Activated B cell treated with CpG ODN at 0.5 μM for 24 hours (primary cell): Measurements from ENCODE around the gene ITSN1. TPM values are rescaled to one million over a fixed set of nuclear protein-coding genes. Genes with fewer than 3 reads are reported as not detected.

Experiments
- ATAC-seq: fragments of 200-7000 bp; cut with Tn5 transposase; one replicate; pipeline ENCODE4 v1.10.0; 2021; ENCODE audit warnings: low read depth, mild to moderate bottlenecking, moderate library complexity
- CTCF ChIA-PET: fragments of 350-600 bp; sonication (Branson Sonifier 250); formaldehyde crosslinking; loops from one replicate; lab custom pipeline; 2021; ENCODE audit warnings: antibody characterized with exemption; lab: Charles Lee
- POLR2A ChIA-PET: fragments of 350-600 bp; sonication (Branson Sonifier 250); formaldehyde crosslinking; loops from one replicate; lab custom pipeline; 2021; ENCODE audit warnings: antibody characterized with exemption; lab: Charles Lee
- DNase-seq: peaks from one replicate; pipeline ENCODE4 v3.0.0; 2022
- H3K27ac Mint-ChIP-seq: one replicate; pipeline ENCODE4 v1.8.0; 2020; ENCODE audit warnings: mixed read lengths
- H3K27me3 Mint-ChIP-seq: one replicate; pipeline ENCODE4 v1.8.0; 2021; ENCODE audit warnings: mixed read lengths
- H3K36me3 Mint-ChIP-seq: one replicate; pipeline ENCODE4 v1.8.0; 2021; ENCODE audit warnings: low read depth, mixed read lengths
- H3K4me1 Mint-ChIP-seq: one replicate; pipeline ENCODE4 v1.8.0; 2021; ENCODE audit warnings: mixed read lengths
- H3K4me3 Mint-ChIP-seq: one replicate; pipeline ENCODE4 v1.8.0; 2020; ENCODE audit warnings: mild to moderate bottlenecking, mixed read lengths
- H3K9me3 Mint-ChIP-seq: one replicate; pipeline ENCODE4 v1.8.0; 2020; ENCODE audit warnings: mixed read lengths
- intact Hi-C: fragments of 100-400 bp; cut with micrococcal nuclease; formaldehyde crosslinking; loops from one replicate; pipeline ENCODE4 v1.15.1; 2024
- total RNA-seq: library from RNA; stranded (reverse); gene quantifications from 2 replicates; pipeline ENCODE4 v1.2.3, GENCODE V29; 2022
- TF ChIP-seq, protein P1 (sequence below): fragments of 200-600 bp; IDR thresholded peaks from one replicate; pipeline ENCODE4 v1.8.0; 2022; ENCODE audit warnings: antibody characterized with exemption, mild to moderate bottlenecking

ITSN1 gene
- total RNA-seq, 1 donor from 2014 or later, result 2.9 TPM

GRCh38 chr21:33895356-33895755, 253.1 kb downstream of the ITSN1 start:
- Mint-ChIP-seq H3K27ac (no peak overlapping the region), H3K9me3 (no peaks in the 10 kb centered on the region), H3K36me3 (peaks cover 4% of the 10 kb centered on the region), H3K27me3 (peaks cover 7% of the 10 kb centered on the region), H3K4me3 (no peak overlapping the region), H3K4me1 (peaks cover 7% of the 10 kb centered on the region)
- ChIA-PET CTCF (no interaction called here), POLR2A (no interaction called here)
- intact Hi-C loops, result loop anchor here (10.0 kb wide), 1 partner anchor 1241 kb away; no protein-coding TSS in a partner anchor
- TF ChIP-seq, protein P1, sequence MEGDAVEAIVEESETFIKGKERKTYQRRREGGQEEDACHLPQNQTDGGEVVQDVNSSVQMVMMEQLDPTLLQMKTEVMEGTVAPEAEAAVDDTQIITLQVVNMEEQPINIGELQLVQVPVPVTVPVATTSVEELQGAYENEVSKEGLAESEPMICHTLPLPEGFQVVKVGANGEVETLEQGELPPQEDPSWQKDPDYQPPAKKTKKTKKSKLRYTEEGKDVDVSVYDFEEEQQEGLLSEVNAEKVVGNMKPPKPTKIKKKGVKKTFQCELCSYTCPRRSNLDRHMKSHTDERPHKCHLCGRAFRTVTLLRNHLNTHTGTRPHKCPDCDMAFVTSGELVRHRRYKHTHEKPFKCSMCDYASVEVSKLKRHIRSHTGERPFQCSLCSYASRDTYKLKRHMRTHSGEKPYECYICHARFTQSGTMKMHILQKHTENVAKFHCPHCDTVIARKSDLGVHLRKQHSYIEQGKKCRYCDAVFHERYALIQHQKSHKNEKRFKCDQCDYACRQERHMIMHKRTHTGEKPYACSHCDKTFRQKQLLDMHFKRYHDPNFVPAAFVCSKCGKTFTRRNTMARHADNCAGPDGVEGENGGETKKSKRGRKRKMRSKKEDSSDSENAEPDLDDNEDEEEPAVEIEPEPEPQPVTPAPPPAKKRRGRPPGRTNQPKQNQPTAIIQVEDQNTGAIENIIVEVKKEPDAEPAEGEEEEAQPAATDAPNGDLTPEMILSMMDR, result no peak
- ATAC-seq (no peak), DNase-seq (no peak)

GRCh38 chr21:33896691-33897090, 254.4 kb downstream of the ITSN1 start:
- peaks cover 15% of the 10 kb centered on the region for H3K36me3 Mint-ChIP-seq
- ATAC-seq, result no peak
- CTCF ChIA-PET, result no interaction called here

DNA sequence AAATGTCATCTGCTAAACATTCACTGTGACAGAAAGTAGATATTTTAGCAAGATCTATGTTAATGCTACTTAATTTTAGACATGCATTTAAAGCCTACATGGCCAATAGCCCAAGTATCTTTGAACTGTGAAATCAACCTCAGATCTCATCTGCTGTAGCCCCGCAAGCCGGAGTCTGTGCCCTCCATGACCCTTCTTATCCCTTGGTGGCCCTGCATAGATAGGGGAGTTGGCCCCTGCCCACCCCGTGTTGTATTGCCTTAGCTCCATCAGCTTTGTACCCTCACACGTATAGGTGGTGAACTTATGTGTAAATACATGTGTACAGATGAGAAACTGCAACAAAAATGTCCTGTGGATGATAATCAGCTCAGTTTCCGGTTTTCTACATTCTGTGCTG, 254.8 kb downstream of the ITSN1 start:
- Mint-ChIP-seq H3K9me3 (no peaks in the 10 kb centered on the region), H3K4me3 (no peak overlapping the region), H3K27me3 (peaks cover 7% of the 10 kb centered on the region), H3K36me3 (peaks cover 19% of the 10 kb centered on the region), H3K27ac (no peak overlapping the region), H3K4me1 (peaks cover 11% of the 10 kb centered on the region)
- ChIA-PET CTCF (no interaction called here), POLR2A (no interaction called here)
- DNase-seq (no peak), ATAC-seq (no peak)
- intact Hi-C loops, result loop anchor here (10.0 kb wide), 1 partner anchor 1242 kb away; no protein-coding TSS in a partner anchor
- TF ChIP-seq, protein P1, result no peak

More at GRCh38 chr21:33896691-33897090, 254.4 kb downstream of the ITSN1 start:
- TF ChIP-seq, protein P1, result no peak
- Mint-ChIP-seq H3K27me3 (peaks cover 7% of the 10 kb centered on the region), H3K27ac (no peak overlapping the region), H3K4me1 (peaks cover 10% of the 10 kb centered on the region), H3K9me3 (no peaks in the 10 kb centered on the region), H3K4me3 (no peak overlapping the region)
- intact Hi-C loops, result loop anchor here (10.0 kb wide), 1 partner anchor 1242 kb away; no protein-coding TSS in a partner anchor
- DNase-seq, result no peak
- POLR2A ChIA-PET, result interaction anchor here (0.9 kb wide), 1 partner anchor 16 kb away, joined by 3 read pairs; no protein-coding TSS in a partner anchor

- TF ChIP-seq, protein P1, result no peak
- CTCF ChIA-PET, result no interaction called here
- no peak overlapping the region for H3K4me3 Mint-ChIP-seq
- H3K27me3 Mint-ChIP-seq, result peaks cover 7% of the 10 kb centered on the region
- no peak for ATAC-seq
- H3K9me3 Mint-ChIP-seq, result no peaks in the 10 kb centered on the region
- H3K4me1 Mint-ChIP-seq, result peaks cover 11% of the 10 kb centered on the region
- H3K36me3 Mint-ChIP-seq, result peaks cover 26% of the 10 kb centered on the region
- POLR2A ChIA-PET, result no interaction called here
- DNase-seq, result no peak
- intact Hi-C loops, result loop anchor here (10.0 kb wide), 1 partner anchor 1243 kb away; no protein-coding TSS in a partner anchor
- no peak overlapping the region for H3K27ac Mint-ChIP-seq
Measured at GRCh38 chr21:33897739-33898138, 255.4 kb downstream of the ITSN1 start.

DNA sequence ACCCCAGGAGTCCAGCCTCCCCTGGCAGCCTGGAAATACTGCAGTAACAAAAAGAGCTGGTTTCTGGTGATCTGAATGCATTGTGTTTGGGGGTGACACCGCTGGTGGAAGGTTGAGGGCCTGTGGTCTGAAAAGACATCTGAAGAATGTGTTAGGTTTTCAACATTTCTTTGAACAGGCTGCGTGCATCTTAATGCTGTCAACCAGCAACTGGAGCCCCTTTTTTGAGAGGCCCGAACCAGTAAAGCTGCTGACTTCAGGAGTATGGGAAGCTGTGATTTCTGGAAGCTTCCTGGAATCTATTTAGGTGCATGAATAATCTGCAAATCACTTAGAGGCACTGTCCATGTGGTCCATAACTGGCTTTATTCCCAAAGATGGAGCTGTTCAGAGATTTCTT, 256.3 kb downstream of the ITSN1 start:
- Mint-ChIP-seq H3K27me3 (peaks cover 7% of the 10 kb centered on the region), H3K27ac (no peak overlapping the region), H3K36me3 (peaks cover 34% of the 10 kb centered on the region), H3K9me3 (no peaks in the 10 kb centered on the region), H3K4me1 (peaks cover 11% of the 10 kb centered on the region), H3K4me3 (no peak overlapping the region)
- DNase-seq (no peak), ATAC-seq (no peak)
- intact Hi-C loops, result loop anchor here (10.0 kb wide), 1 partner anchor 1244 kb away; no protein-coding TSS in a partner anchor
- TF ChIP-seq, protein P1, result no peak
- ChIA-PET CTCF (no interaction called here), POLR2A (no interaction called here)
